GM12878 (cell line): Measurements from ENCODE around the gene GALK1. TPM values are rescaled to one million over a fixed set of nuclear protein-coding genes. Genes with fewer than 3 reads are reported as not detected.

Experiments
- ATAC-seq: fragments of 200-7000 bp; cut with Tn5 transposase; 3 replicates; pipeline ENCODE4 v1.9.1; 2020; ENCODE audit warnings: mild to moderate bottlenecking, moderate library complexity
- BruUV-seq: library from RNA; stranded (reverse); fragments of 400-500 nt; replicated peaks from 2 replicates; lab custom pipeline; 2021; lab: Mats Ljungman, UMichigan
- CTCF ChIA-PET: fragments of 300-600 bp; sonication (Branson Sonifier 250); formaldehyde crosslinking; extraction: SDS; loops from one replicate; lab custom pipeline; 2021; ENCODE audit warnings: inconsistent platforms; lab: Yijun Ruan, JAX
- POLR2A ChIA-PET: fragments of 350-600 bp; formaldehyde crosslinking; extraction: SDS; loops from one replicate; lab custom pipeline; 2021; ENCODE audit warnings: inconsistent platforms; lab: Charles Lee
- RAD21 ChIA-PET: fragments of 300-600 bp; sonication (Branson Sonifier 250); formaldehyde crosslinking; loops from one replicate; lab custom pipeline; 2023; ENCODE audit warnings: antibody characterized with exemption; ENCODE audit not compliant: unreplicated experiment; lab: Charles Lee
- SMC1A ChIA-PET: fragments of 300-600 bp; sonication (Branson Sonifier 250); formaldehyde crosslinking; loops from one replicate; lab custom pipeline; 2023; ENCODE audit not compliant: unreplicated experiment, uncharacterized antibody; lab: Charles Lee
- DNase-seq: peaks from one replicate; pipeline ENCODE4 v3.0.0-alpha.2; 2011; ENCODE audit warnings: low read depth, low spot score
- FAIRE-seq: peaks from 3 replicates; lab custom pipeline; 2011; peaks lifted over from hg19 to GRCh38; lab: Jason Lieb, UNC
- H2AFZ ChIP-seq: 2 replicates; pipeline ENCODE4 v1.6.0; 2011; ENCODE audit warnings: low read depth, low read length, control low read depth; ENCODE audit not compliant: control insufficient read depth
- H3K27ac ChIP-seq: 2 replicates; pipeline ENCODE4 v1.5.1; 2011; ENCODE audit warnings: control low read depth; ENCODE audit not compliant: control insufficient read depth, insufficient read depth
- H3K27me3 ChIP-seq, 2 experiments: replicated peaks in 1 of 2; 2 replicates each; pipeline versions ENCODE4 v1.6.0 to v1.6.1; 2011; ENCODE audit warnings: low read length in 1 of 2; ENCODE audit not compliant: control insufficient read depth in 2 of 2, insufficient read depth in 2 of 2
- H3K36me3 ChIP-seq, 2 experiments: 2 replicates each; pipeline ENCODE4 v1.5.1; 2011; ENCODE audit warnings: low read length in 1 of 2; ENCODE audit not compliant: control insufficient read depth in 2 of 2, insufficient read depth in 2 of 2
- H3K4me1 ChIP-seq: 2 replicates; pipeline ENCODE4 v1.6.1; 2011; ENCODE audit warnings: mild to moderate bottlenecking, low read length, moderate library complexity, mixed read lengths; ENCODE audit not compliant: control insufficient read depth, insufficient read depth
- H3K4me2 ChIP-seq: 2 replicates; pipeline ENCODE4 v1.6.0; 2011; ENCODE audit warnings: control low read depth; ENCODE audit not compliant: control insufficient read depth, insufficient read depth
- H3K4me3 ChIP-seq: fragments of 200-600 bp; sonication (generic); 2 replicates; pipeline ENCODE4 v1.5.1; 2016
- H3K79me2 ChIP-seq: 2 replicates; pipeline ENCODE4 v1.6.0; 2011; ENCODE audit warnings: low read length; ENCODE audit not compliant: control insufficient read depth, insufficient read depth
- H3K9ac ChIP-seq: 2 replicates; pipeline ENCODE4 v1.8.0; 2011; ENCODE audit warnings: low read length, control low read depth, mixed read lengths; ENCODE audit not compliant: control insufficient read depth, insufficient read depth
- H3K9me3 ChIP-seq: replicated peaks from 3 replicates; pipeline ENCODE4 v1.5.1; 2011; ENCODE audit warnings: mild to moderate bottlenecking, low read length; ENCODE audit not compliant: control insufficient read depth, insufficient read depth
- H4K20me1 ChIP-seq: 2 replicates; pipeline ENCODE4 v1.6.0; 2011; ENCODE audit not compliant: control insufficient read depth, insufficient read depth
- BHLHE40 ChIP-seq, 2 experiments: fragments of 450-650 bp in 1 of 2; IDR thresholded peaks; 2 replicates each; pipeline ENCODE4 v1.6.1; 2011 to 2017; ENCODE audit warnings: low read depth in 2 of 2, borderline replicate concordance in 1 of 2, improper control_type of control experiment in 1 of 2, low read length in 1 of 2, mild to moderate bottlenecking in 1 of 2
- CEBPZ ChIP-seq: fragments of 150-350 bp; IDR thresholded peaks from 2 replicates; pipeline ENCODE4 v1.6.1; 2016; ENCODE audit warnings: low read depth, low read length
- E4F1 ChIP-seq: fragments of 450-650 bp; IDR thresholded peaks from 2 replicates; pipeline ENCODE4 v1.6.1; 2018; ENCODE audit warnings: borderline replicate concordance, mild to moderate bottlenecking; ENCODE audit not compliant: partially characterized antibody
- HDGF ChIP-seq: fragments of 450-650 bp; IDR thresholded peaks from 2 replicates; pipeline ENCODE4 v1.6.1; 2016; ENCODE audit warnings: antibody characterized with exemption
- IKZF2 ChIP-seq, 2 experiments: fragments of 450-650 bp; IDR thresholded peaks; 2 replicates each; pipeline ENCODE4 v1.6.1; 2017; ENCODE audit warnings: mild to moderate bottlenecking in 2 of 2, moderate library complexity in 2 of 2
- IRF3 ChIP-seq: fragments of 450-650 bp; IDR thresholded peaks from 2 replicates; pipeline ENCODE4 v1.6.1; 2014; ENCODE audit warnings: mild to moderate bottlenecking
- JUND ChIP-seq: IDR thresholded peaks from 2 replicates; pipeline ENCODE4 v1.6.1; 2012; ENCODE audit warnings: low read depth, mild to moderate bottlenecking, low read length, improper control_type of control experiment, moderate library complexity
- NBN ChIP-seq: fragments of 450-650 bp; IDR thresholded peaks from 2 replicates; pipeline ENCODE4 v1.6.1; 2016
- POLR2A ChIP-seq: IDR thresholded peaks from 2 replicates; pipeline ENCODE4 v1.6.1; 2011; ENCODE audit warnings: low read depth, mild to moderate bottlenecking, low read length
- SIN3A ChIP-seq: IDR thresholded peaks from 2 replicates; pipeline ENCODE4 v1.6.1; 2012; ENCODE audit warnings: low read depth, low read length, improper control_type of control experiment
- SIX5 ChIP-seq: IDR thresholded peaks from 2 replicates; pipeline ENCODE4 v1.6.1; 2011; ENCODE audit warnings: mild to moderate bottlenecking, low read depth, low read length, moderate library complexity; ENCODE audit not compliant: severe bottlenecking
- SMAD5 ChIP-seq: IDR thresholded peaks from 2 replicates; pipeline ENCODE4 v1.6.1; 2016; ENCODE audit warnings: antibody characterized with exemption, low read depth
- STAT1 ChIP-seq: fragments of 450-650 bp; conservative IDR thresholded peaks from 2 replicates; pipeline ENCODE4 v1.6.1; 2014; ENCODE audit warnings: antibody characterized with exemption, mild to moderate bottlenecking
- ZZZ3 ChIP-seq: IDR thresholded peaks from 2 replicates; pipeline ENCODE4 v1.6.1; 2011; ENCODE audit warnings: low read depth; ENCODE audit not compliant: control insufficient read depth, insufficient read length
- WGBS: methylation state at CpG from one replicate; pipeline ENCODE4 v1.1.6; 2016; ENCODE audit warnings: low lambda C conversion rate; ENCODE audit not compliant: insufficient replicate concordance, insufficient coverage; ENCODE audit errors: missing lambda C conversion rate; 5-methylcytosine and 5-hydroxymethylcytosine counted together
- in situ Hi-C: fragments of 300-500 bp; cut with MboI; formaldehyde crosslinking; loops from 9 replicates; pipeline ENCODE4 v1.14.3; 2018; ENCODE audit warnings: mixed read lengths
- intact Hi-C: fragments of 100-400 bp; cut with micrococcal nuclease; formaldehyde crosslinking; loops from one replicate; pipeline ENCODE4 v1.14.2; 2022; ENCODE audit not compliant: unreplicated experiment
- polyA plus RNA-seq, 11 experiments: library from polyadenylated mRNA; depleted of rRNA in 4 of 11; unstranded in 6 of 11; stranded (reverse) in 5 of 11; fragments of >200 nt; fragmentation: Nextera tagmentation in 4 of 11; fragmentation: Illumina TruSeq in 1 of 11; extraction: Ambion mirVana in 4 of 11; extraction: Trizol in 1 of 11; gene quantifications; 1 replicate in 1 of 11; 2 replicates in 10 of 11; pipeline versions ENCODE4 v1.2.1 to v1.2.3, GENCODE V29; 2011 to 2016; ENCODE audit warnings: inconsistent platforms in 2 of 11, missing spikeins in 2 of 11, low read depth in 1 of 11
- total RNA-seq, 4 experiments: library from RNA; depleted of rRNA in 3 of 4; stranded (reverse); fragments of >200 nt in 3 of 4; fragmentation: Illumina TruSeq in 1 of 4; extraction: Trizol in 1 of 4; gene quantifications; 2 replicates each; pipeline versions ENCODE4 v1.2.1 to v1.2.3, GENCODE V29; 2013 to 2021

The GALK1 gene
- total and polyA plus RNA-seq, 10 of the 15 experiments (the other 5 are each of a cell fraction or from before 2014, with no cell fraction given) = 0.21 to 43.8 (median 21.4) TPM

GRCh38 chr17:75722542-75723095, 42.4 kb downstream of the GALK1 start:
- DNase-seq (no peak), FAIRE-seq (no peak)
- SMC1A ChIA-PET = no interaction called here
- no peak overlapping the region for H3K9ac ChIP-seq
- BruUV-seq = no TSS peak
- TF ChIP-seq CEBPZ = no peak
- TF ChIP-seq IKZF2 (IDR thresholded peaks at IDR 0.05) = no peak
- TF ChIP-seq BHLHE40 (IDR thresholded peaks at IDR 0.05; ENCODE audit: borderline replicate concordance in 1 of 2, low read depth in 2 of 2, low read length in 1 of 2) = no peak
- no peak for TF ChIP-seq SIN3A
- TF ChIP-seq HDGF = no peak
- no peak for TF ChIP-seq STAT1
- no peak for TF ChIP-seq SIX5
- TF ChIP-seq IRF3 = no peak
- TF ChIP-seq NBN = no peak
- TF ChIP-seq JUND = no peak
- no peak for TF ChIP-seq E4F1
- no peak for TF ChIP-seq ZZZ3
- TF ChIP-seq SMAD5 = no peak
- no peak for TF ChIP-seq POLR2A
- TF ChIP-seq, all 136 proteins: peak for 0
- ATAC-seq = no peak
- in situ Hi-C loops = no loop called here
- ChIA-PET CTCF (no interaction called here), POLR2A (no interaction called here), RAD21 (no interaction called here)
- H3K9me3 ChIP-seq = no peaks in the 10 kb centered on the region
- no peaks in the 10 kb centered on the region for H4K20me1 ChIP-seq
- no peaks in the 10 kb centered on the region for H3K79me2 ChIP-seq
- H3K4me3 ChIP-seq = no peak overlapping the region
- H3K4me1 ChIP-seq = no peaks in the 10 kb centered on the region
- no peak overlapping the region for H2AFZ ChIP-seq
- H3K4me2 ChIP-seq = no peak overlapping the region
- WGBS = 62% methylated on average over 8 of the region's 9 CpGs
- no peak overlapping the region for H3K27ac ChIP-seq
- intact Hi-C loops = no loop called here
- H3K27me3 ChIP-seq = peaks cover 0 to 1% of the 10 kb centered on the region in 2 experiments; a peak in 2 of 4 replicates
- H3K36me3 ChIP-seq = no peaks in the 10 kb centered on the region
